NCI-H2107 treated with DMSO at 0.1 percent for 48 hours (cell line): ENCODE measurements around the gene RIPK3.
"Not testable (repeated sequence)": the region's sequence is repeated elsewhere in the genome, so short reads cannot be mapped to it uniquely, and the experiment has no call there.

ENCODE experiments used
- DNase-seq: peaks from one replicate; lab custom pipeline; 2025; ENCODE audit not compliant: unreplicated experiment; lab: John Stamatoyannopoulos, UW

Gene RIPK3

GRCh38 chr14:24348186-24348585, 8.4 kb upstream of the RIPK3 start:
- no peak for DNase-seq

- no peak for DNase-seq
Measured at GRCh38 chr14:24347134-24347533, 7.3 kb upstream of the RIPK3 start.

GRCh38 chr14:24343795-24344660, 4.2 kb upstream of the RIPK3 start:
- no peak for DNase-seq

GRCh38 chr14:24342889-24343288, 3.1 kb upstream of the RIPK3 start:
- no peak for DNase-seq

- DNase-seq, result no peak
Measured at GRCh38 chr14:24340606-24341005, 815 bp upstream of the RIPK3 start.

GRCh38 chr14:24338843-24339242, 948 bp downstream of the RIPK3 start:
- no peak for DNase-seq

GRCh38 chr14:24337824-24338175, 2.0 kb downstream of the RIPK3 start:
- no peak for DNase-seq

GRCh38 chr14:24337144-24337823, 2.5 kb downstream of the RIPK3 start:
- DNase-seq, result no peak

GRCh38 chr14:24335461-24336171, 4.2 kb downstream of the RIPK3 start:
- no peak for DNase-seq

- DNase-seq, result no peak
Measured at GRCh38 chr14:24334431-24335291, 5.1 kb downstream of the RIPK3 start, which contains the start of gene ADCY4. ADCY4 (minus strand) TSS chr14:24335071; CDS start chr14:24334652, 419 bp downstream.

- DNase-seq, result peak; percentile 56
Measured at GRCh38 chr14:24332268-24332993, 7.4 kb downstream of the RIPK3 start.

- no peak for DNase-seq
Measured at GRCh38 chr14:24331731-24332267, 8.0 kb downstream of the RIPK3 start.

GRCh38 chr14:24330973-24331674, 8.7 kb downstream of the RIPK3 start:
- DNase-seq, result no peak

- DNase-seq, result no peak
Measured at GRCh38 chr14:24329736-24330135, 10.1 kb downstream of the RIPK3 start.

- no peak for DNase-seq
Measured at GRCh38 chr14:24329073-24329663, 10.6 kb downstream of the RIPK3 start.

- not testable (repeated sequence) for DNase-seq
Measured at GRCh38 chr14:24327914-24328313, 11.9 kb downstream of the RIPK3 start.

- no peak for DNase-seq
Measured at GRCh38 chr14:24327303-24327702, 12.5 kb downstream of the RIPK3 start.

GRCh38 chr14:24325963-24326362, 13.8 kb downstream of the RIPK3 start:
- no peak for DNase-seq

GRCh38 chr14:24325041-24325530, 14.7 kb downstream of the RIPK3 start:
- no peak for DNase-seq
